Hematopoietic multipotent progenitor cell treated with erythropoietin and hydrocortisone succinate and interleukin-3 and kit ligand, for 8 days (in vitro differentiated cells): Measurements from ENCODE around the gene CPED1.
"Not testable (repeated sequence)": the region's sequence is repeated elsewhere in the genome, so short reads cannot be mapped to it uniquely, and the experiment has no call there.

Experiments used
- DNase-seq: peaks from one replicate; pipeline ENCODE4 v3.0.0-alpha.2; 2015

CPED1 gene

DNA sequence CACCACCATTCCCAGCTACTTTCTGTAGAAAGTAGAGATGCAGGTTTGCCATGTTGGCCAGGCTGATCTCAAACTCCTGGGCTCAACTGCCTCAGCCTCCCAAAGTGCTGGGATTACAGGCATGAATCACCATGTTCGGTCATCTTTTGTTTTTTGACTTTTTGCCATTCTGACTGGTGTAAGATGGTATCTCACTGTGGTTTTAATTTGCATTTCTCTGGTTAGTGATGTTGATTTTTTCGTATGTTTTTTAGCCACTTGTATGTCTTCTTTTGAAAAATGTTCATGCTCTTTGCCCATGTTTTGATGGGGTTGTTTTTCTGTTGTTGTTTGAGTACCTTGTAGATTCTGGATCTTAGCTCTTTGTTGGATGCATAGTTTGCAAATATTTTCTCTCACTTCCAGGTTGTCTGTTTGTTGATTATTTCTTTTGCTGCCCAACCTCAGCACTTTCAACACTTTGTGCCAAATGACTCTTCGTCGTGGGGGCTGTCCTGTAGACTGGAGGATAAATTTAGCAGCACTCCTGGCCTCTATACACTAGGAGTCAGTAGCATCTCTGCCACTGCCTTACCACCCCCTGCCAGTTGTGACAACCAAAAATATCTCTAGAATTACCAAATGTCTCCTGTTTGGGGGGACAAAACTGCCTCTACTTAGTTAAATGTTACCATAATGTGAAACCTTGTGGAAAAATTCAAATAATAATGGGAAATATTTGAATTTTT lies 6.5 kb upstream of the CPED1 start:
- peak; percentile 46 for DNase-seq

DNA sequence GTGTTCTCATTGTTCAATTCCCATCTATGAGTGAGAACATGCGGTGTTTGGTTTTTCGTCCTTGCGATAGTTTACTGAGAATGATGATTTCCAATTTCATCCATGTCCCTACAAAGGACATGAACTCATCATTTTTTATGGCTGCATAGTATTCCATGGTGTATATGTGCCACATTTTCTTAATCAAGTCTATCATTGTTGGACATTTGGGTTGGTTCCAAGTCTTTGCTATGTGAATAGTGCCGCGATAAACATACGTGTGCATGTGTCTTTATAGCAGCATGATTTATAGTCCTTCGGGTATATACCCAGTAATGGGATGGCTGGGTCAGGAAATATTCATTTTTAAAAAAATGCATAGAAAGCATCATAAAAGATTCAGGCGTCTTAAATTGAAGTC lies 4.9 kb upstream of the CPED1 start:
- not testable (repeated sequence) for DNase-seq

DNA sequence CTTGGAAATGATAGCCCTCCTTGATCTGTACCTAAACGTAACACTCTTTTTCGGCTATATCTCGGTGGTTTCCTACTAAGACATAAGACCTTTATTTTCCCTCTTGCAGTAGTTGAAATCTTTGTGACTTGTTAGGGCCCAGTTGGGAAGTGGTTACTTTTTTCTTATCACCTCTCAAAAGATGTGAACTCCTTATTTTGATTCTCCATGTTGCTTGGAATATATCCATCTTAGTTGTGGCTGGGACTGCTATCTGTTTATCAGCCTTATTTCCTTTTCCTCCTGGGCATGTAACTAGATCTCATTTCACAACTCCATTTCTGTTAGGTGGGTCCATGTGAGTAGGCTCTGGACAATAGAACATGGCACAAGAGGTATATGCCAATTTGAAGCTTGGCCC lies 4.1 kb upstream of the CPED1 start:
- DNase-seq, result peak; percentile 55

DNA sequence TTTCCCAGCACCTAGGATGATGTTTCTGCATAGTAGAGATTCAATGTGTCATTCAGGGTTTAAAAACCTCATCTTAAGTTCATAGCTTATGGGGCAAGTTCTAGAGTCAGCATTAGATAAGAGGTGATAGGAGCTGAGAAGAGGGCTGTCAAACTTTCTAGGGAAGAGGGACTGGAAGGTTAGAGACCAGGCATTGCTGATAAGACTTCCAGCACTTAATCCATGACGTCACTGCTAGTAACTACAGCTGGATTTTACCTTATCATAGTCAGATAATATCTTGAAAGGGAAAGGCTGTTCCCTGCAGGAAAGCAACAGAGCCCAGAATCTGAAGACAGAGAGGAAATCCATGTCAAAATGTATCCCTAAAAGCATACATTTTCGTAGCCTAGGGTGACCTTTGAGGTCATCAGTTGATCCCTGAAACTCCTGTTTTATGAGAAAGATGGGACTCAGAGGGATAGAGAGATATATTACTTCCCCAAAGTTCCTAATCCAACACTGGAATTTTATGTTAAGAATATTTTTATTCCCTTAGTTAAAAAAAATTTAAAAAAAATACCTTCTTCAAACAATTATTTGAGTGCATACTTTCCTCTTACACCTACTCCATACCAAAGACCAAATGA lies 3.3 kb upstream of the CPED1 start:
- no peak for DNase-seq

DNA sequence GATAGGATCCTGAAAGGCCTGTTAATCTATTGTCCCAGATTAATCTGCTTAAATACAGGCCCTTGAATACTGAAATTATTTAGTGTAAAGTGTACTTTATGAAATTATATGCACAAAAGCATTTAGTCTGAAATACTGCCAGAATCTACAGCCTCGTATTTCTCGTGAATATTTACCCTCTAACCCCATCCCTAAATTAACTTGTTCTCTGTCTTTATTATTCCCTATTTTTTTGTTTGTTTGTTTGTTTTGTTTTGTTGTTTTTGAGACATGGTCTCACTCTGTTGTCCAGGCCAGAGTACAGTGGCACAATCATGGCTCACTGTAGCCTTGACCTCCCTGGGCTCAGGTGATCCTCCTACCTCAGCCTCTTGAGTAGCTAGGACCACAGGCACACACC lies 2.7 kb upstream of the CPED1 start:
- DNase-seq, result no peak

DNA sequence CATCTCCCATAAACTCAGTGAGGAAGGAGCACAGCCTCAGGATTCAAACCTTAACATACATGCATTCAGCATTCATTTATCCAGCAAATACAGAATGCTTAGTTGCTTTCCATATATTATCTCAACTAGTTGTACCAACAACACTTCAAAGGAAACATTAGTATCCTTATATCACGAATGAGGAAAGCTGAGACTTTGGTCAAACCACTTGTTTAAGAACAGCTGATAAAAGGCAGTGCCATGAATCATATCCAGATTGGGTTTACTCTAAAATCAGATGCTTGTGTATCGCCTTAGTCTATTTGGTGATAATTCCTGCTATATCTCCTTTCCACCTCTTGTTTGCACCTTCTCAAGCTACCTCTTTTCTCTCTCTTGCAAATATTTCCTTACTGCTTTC lies 1.9 kb upstream of the CPED1 start:
- DNase-seq, result no peak

DNA sequence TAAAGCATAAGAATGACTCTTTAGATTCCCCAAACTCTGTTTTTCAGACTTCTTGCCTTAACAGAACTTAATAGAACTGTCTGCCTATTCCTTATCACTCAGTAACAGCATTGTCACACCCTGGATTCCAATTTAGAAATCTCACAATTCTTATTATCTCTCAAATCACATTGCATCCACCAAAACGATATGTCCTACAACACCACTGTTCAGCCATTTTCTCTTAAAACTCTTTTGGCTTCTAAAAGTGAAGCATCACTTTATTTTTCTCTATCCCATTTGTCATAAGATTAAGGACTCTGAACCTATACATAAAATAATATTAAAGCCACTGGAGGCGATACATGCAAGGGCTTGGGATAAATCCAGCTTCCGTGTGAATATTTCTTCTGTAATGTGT lies 1.2 kb upstream of the CPED1 start:
- peak; percentile 88 for DNase-seq

DNA sequence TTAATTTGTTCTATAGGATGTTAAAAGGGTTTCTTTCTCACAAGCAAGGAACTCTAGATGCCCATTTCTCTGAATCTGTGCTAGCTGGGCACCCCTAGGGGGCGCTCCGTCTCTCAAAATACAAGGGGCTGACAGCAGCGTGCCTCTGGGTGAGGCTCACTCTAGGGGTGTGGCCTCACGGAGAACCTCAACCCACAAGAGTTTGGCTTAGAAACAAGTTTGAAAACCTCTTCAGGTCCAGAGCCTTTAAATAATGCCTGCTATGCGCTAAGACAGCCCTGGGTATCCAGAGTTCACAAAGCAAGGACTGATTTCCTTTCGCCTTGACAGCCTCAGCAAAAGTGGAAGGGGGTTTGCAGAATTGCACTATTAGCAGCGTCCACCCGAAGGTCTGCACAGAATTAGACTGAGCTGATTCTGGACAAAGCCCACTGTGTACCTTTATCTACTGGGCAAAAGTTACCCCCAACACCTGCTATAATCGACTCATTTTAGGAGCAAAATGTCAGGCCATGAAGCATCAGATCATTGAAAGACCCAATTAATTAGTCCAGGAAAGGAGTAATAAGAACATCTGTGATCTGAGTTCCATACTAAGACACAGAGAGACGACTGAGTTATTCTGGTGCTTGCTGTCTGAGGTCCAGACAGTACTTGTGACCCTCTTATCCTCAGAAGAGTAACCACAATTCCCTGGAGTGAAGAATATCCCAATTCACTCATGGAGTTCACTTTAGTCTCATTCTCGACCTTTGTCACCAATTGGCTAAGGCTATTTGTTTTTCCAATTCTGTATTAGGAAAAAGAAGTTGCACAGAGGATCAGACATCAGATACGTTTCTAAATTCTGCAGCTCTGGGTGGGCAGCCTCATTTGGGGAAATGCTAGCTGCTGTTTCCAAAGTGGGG lies 574 bp upstream of the CPED1 start:
- DNase-seq, result peak; percentile 96

DNA sequence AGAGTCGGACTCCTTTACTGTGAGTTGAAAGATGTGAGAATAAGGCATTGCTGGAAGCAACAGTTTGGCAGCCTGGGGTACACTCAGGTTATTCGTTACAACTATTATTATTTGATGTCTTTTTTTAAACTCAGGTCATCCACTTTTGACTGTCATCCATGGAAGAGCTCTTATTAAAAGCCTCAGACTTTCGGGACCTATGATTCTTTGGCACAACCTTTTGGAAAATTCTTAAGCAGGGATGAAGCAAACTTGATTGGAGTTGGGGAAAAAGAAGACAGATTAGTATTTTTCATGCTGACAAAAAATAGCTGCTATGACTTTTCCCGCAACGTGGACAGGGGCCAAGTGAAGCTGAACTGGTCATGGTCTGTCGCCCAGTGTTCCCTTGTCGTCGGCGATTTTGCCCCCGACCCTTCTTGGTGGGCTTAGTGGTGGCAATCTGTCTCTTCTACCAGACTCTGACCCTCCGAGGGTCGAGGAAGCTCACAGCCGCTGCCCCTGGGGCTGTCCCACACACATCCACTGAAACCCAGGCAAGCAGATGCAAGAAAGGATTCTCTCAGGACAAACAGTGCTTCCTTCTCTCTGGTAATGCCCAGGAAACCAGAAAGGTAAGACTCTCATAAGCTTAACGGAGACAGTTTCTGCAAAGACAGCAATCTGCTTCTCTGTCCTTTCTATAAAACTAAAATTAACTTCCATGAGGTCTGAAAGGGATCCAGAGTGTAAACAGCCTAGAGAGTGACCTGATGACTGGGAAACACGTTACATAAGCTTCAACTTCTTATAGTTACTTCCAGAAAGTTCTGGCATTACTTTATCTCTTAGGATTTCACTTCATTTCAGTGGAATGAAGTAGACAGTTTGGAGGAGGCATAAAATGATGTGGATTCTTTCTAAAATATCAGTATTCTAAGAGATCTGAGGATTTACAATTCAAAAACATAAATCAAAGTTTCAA lies 1.0 kb downstream of the CPED1 start:
- DNase-seq, result no peak

DNA sequence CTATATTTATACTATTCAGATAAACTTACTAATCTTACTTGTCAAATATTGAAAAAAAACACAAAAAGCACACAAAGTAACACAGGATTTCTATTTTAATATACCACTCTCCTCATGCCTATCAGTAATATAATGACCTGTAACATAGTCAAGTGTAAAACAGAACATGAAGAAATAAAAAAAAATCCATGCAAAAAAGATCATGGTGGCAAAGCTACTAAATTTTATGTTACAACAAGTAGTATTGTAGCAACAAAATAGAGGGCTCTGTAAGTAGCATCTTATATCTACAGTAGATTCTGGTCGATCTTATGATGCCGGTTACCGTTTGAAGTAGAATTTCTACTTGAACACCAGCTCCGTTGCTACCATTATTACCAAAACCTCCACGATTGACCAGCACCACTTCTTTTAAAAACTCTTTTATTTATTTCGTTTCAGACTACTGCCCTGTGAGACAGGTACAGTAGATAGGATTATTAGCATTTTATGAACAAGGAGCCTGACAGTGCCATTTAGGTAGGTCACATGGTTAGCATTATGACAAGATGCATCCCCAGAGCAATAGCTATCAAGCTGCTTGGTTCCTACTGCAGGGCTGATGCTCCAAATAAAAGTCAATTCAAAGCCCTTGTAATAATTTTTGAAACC lies 2.1 kb downstream of the CPED1 start:
- peak; percentile 51 for DNase-seq

DNA sequence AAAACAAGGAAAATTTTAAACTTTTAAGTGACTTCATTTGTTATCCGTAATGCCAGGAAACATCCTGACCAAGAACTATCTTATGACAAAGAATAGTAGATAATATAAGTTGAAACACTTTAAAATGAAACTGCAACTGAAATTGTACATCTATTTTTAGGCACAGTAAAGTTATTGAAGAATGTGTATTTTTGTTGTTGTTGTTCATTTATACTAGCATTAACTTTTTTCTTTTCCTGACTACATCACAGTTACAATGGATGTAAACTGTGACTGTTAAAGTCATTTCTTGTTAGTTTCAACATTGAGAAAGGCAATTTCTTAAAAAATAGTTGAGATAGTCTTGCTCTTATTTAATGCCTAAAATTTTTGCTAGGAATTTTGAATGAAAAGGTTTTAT lies 2.6 kb downstream of the CPED1 start:
- no peak for DNase-seq

DNA sequence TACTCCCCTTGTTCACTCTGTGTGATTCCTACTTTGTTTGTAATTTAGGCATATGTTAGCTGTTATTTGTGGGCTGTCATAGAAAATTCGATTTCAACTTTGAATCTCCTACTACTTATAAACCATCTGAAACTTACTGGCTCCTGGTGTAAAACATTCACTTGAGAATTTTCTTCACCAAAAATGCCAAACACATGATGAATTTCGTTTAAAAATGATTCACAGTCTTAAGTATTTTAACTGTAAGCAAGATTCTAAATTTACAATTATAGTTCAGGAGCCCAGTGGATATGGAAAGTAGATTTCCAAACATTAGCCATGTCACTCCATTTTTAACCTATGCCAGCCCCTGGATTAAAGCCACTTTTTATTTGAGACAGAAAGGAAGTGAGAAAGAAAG lies 3.1 kb downstream of the CPED1 start:
- no peak for DNase-seq

DNA sequence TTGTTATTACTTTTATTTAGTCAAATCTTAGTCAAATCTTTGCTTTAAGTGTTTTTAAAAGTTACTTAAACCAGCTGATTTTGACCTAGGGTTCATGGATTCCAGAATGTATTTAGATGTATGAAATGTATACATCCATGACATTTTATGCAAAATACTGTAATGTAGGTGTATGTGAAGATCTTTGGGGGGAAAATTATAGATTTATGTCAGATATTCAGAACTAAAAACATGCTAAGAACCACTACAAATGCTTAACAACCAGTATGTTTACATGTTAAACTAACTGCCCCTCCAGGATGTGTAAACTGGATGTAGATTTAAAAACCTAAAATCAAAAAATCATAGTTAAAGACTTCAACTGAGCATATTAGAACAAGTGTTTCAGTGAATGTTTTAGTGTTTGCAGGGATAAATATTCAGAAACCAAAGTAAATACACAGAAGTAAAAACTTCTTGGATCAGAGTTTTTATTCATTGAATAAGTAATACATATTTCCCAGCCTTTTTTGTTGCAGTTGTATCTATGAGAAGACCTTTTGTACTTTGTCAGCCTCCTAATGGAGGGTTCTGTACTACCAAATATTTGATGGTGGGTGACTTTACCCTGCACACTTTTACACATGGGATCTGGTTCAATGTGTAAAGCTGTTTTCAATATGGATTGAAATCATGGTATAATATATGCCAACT lies 3.9 kb downstream of the CPED1 start:
- DNase-seq, result no peak

DNA sequence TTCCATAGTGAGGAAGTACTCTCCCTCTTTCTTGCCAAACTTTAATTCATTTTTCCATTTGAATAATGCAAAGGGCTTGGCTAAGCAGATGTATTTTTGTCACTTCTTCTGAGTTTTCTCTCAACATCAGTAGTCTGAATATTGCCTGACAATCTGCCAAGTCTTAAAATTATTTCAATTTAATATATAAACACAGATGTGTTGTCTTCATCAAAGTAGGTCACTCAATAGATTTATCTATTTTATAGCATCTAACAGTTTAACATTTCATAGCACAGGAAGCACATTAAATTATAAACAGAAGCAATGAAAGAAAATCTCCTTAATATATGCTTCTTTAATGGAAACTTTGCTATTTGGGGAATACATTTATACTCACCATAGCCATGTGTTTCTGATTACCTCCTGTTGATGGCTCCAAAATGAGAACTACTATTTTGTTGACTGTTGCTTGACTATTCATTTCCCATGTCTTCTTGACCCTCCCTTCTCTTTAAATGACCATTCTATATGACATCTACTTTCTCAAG lies 4.5 kb downstream of the CPED1 start:
- no peak for DNase-seq

DNA sequence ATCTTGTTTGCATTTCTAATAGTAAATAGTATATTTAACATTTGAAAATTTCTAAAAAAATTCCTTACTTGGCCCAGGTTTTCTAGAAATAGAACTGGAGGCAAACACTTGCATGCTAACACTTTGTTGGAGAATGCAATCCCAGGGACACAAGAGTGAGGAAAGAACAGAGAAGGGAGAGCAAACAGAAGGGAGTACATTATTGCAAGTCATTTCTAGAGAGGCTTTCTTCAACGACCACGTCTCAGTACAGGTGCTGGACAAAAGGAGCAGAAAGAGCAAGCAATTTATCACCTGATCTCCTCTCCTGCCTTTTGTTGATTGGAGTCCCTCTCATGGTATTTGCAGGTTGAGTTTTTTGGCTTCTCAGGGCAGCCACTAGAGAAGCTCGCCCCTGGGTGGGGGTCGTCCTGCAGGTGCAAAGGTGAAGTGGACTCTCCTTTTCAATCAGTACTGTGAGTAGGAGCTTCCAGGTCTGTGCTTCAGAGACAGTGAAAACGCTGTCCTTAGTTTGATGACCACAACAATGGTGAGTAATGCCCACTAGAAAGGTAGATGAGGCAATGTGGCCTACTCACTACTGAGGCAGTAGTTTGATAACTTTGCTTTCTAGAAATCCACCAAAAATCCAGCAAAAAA lies 5.2 kb downstream of the CPED1 start:
- DNase-seq, result no peak

DNA sequence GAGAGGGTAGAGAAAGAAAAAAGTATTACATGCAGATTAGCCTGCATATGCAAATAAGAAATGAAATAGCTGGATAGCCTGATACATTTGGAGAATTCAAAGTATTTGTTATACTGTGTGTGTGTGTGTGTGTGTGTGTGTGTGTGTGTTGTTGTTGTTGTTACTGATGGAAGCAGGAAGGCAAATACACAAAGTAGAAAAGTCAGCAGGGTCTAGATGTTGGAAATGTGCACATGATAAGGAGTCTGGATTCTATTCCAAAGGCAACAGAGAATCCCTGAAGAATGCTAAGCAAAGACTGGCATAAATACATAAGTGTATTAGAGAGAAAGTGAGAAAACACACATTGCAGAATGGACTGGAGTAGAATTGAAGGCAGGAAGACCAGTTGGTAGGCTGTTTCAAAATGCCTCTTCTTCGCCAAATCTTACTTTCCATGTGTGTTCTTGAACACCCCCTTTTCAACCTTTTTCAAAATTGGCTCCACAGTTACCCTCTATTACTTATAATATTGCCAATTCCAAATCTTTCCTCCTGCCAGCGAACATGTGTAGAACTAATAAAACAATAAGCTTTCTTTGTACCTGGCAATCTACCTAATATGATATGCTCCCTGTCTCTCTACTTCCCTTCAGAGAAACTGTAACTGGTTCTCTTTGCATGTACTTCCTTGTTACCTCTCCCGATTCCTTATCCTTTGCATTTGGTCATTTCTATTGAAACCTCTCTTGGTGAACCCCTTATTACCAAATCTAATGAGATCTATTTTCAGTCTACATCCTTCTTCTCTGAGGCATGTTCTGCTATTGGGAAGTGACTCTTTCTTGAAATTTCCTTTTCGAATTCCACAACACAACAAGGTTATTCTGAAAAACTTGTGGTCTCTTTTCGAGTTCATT lies 6.2 kb downstream of the CPED1 start:
- no peak for DNase-seq

DNA sequence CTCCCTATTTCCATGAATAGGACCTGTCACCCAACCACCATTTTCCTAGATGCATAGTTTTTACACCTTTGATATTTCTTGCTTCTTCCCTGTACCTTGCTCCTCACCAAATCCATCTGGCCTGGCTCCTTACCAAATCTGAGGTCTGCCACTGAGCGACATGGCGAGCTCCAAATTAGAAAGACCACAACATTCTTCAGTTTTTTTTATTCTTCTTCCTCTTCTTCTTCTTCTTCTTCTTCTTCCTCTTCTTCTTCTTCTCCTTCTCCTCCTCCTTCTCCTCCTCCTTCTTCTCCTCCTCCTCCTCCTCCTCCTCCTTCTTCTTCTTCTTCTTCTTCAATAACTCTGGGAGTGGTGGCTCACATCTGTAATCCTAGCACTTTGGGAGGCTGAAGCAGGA lies 7.1 kb downstream of the CPED1 start:
- no peak for DNase-seq

DNA sequence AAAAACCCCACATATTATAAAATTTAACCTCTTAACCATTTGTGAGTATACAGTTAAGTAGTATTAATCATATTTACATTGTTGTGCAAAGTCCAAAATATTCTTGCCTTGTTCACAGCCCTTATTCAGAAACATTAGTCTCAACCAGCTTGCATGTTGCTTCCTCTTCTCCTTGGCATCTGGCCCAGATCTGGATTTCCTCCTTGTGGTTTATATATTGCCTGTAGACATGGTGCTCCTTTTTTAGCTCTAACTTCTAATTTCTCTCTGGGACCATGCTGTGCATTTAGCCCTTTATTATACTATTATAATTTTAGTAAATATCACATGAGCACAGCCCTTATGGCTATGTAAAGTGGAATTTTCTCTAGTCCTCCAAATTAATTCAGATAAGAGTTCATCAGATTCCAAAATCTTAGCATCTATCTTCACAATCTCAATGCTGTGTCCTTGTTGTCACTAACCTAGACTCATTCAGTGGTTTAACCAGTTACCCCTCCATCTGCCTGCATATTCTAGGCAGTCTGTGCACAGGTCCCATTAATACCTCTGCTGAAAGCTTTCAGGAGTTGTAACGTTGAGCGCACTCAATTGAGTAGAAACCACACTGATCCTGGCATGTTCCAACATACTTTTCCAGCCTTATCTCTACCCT lies 7.9 kb downstream of the CPED1 start:
- DNase-seq, result peak; percentile 87

DNA sequence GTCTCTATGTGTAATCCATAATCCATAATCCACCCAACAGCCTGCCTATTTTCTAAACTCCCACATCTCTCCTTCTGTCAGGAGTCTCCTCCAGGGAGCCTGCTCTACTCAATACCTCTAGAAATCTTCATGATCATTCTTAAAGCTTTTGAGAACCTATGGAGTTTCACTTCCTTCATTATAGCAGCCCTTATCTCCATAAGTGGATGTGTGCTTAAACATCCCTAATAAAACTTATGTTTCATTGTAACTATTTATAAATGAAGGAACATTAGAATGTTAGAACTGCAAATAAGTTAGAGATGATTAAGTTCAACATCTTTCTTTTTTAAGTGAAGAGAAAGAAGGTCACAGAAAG lies 8.5 kb downstream of the CPED1 start:
- DNase-seq, result no peak
